ENCODE data around the gene AMN.

- no peak for TF ChIP-seq CTCF (IDR thresholded peaks at IDR 0.05; ENCODE audit: poor library complexity, severe bottlenecking)
- TF ChIP-seq EZH2 (IDR thresholded peaks at IDR 0.05; ENCODE audit: borderline replicate concordance, insufficient read depth, low read length, poor library complexity, severe bottlenecking), result no peak
- no peak for TF ChIP-seq POLR2AphosphoS5 (IDR thresholded peaks at IDR 0.05)
- TF ChIP-seq REST (IDR thresholded peaks at IDR 0.05; ENCODE audit: borderline replicate concordance), result no peak
- TF ChIP-seq EP300 (conservative IDR thresholded peaks at IDR 0.05; ENCODE audit: poor library complexity, severe bottlenecking), result no peak
- no peak for TF ChIP-seq TAF1 (IDR thresholded peaks at IDR 0.05; ENCODE audit: low read depth)
- TF ChIP-seq SMC3 (conservative IDR thresholded peaks at IDR 0.05; ENCODE audit: poor library complexity), result no peak
These were observed 45.0 kb downstream of the AMN start for GRCh38 chr14:102967506-102967795.
